ENCODE results near the gene IWS1.

DNA sequence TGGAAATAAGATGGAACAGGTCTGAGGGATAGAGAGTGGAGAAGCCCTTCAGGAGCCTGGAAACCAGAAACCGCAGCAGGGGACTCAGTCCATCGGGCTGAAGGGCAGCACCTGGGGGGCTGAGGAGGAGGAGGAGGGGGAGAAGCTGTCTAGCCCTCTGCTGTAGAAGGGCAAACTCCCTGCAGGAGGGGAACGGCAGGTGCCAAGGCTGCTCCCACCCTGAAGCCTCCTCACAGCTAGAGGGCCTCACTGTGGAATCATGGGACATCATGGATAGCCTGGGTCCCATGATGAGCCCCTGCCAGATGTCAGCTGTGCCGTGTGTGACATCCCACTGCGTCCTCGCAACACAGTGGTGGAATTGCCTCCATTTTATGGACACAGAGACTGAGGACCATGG lies 9.6 kb upstream of the IWS1 start:
- TF ChIP-seq, protein P1, sequence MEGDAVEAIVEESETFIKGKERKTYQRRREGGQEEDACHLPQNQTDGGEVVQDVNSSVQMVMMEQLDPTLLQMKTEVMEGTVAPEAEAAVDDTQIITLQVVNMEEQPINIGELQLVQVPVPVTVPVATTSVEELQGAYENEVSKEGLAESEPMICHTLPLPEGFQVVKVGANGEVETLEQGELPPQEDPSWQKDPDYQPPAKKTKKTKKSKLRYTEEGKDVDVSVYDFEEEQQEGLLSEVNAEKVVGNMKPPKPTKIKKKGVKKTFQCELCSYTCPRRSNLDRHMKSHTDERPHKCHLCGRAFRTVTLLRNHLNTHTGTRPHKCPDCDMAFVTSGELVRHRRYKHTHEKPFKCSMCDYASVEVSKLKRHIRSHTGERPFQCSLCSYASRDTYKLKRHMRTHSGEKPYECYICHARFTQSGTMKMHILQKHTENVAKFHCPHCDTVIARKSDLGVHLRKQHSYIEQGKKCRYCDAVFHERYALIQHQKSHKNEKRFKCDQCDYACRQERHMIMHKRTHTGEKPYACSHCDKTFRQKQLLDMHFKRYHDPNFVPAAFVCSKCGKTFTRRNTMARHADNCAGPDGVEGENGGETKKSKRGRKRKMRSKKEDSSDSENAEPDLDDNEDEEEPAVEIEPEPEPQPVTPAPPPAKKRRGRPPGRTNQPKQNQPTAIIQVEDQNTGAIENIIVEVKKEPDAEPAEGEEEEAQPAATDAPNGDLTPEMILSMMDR (IDR thresholded peaks at IDR 0.05) = no peak
- TF ChIP-seq POLR2A (IDR thresholded peaks at IDR 0.05) = no peak
